ENCODE measurements around the gene DAB2IP. TPM values are rescaled to one million over a fixed set of nuclear protein-coding genes. Genes with fewer than 3 reads are reported as not detected.

DAB2IP gene
- total and polyA plus RNA-seq, 2 of the 4 experiments (the other 2 are of a cell fraction) = 5.6 to 17.2 TPM

DNA sequence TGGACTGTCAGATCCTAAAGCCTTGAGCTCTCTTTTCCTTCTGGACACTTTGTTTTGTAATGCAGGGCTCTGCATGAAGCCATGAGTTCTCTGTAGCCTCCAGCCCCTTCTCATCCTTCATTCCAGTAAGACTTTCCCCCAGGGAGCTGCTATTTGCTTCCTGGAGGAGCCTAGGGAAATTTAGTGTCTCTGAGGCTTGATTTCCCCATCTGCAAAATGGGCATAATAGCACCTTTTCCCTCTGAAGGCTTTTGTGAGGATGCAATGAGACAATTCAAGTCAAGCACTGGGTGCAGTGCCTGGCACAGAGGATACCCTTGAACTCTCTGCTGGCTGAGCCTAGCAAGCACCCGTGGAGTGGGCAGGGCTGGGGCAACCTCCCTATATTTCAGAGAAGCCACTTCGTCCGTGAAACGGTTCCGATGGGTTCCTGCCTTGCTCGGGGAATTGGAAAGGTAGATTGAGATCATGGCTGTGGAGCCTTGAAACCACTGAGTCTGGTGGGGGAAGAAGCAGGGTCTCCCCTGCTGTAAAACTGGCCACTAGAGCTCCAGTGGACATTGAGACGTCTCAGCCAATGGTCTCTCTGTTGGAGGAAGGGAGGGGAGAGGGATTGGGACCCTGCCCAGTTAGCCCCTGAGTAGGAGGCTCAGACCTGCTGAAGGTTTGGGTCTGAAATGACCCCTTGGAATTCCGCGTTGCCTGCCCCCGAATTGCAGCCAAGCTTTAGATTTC lies 14.3 kb upstream of the DAB2IP start:
- H2AFZ ChIP-seq (replicated peaks; ENCODE audit: low read length, poor library complexity) = no peak overlapping the region
- dilution Hi-C loops (cut with HindIII; ENCODE audit: low sequenced_read_pairs, unreplicated experiment) = no loop called here
- no peak for ATAC-seq (ENCODE audit: low read depth)

More for the DNA sequence above, 14.3 kb upstream of the DAB2IP start:
- no peaks in the 10 kb centered on the region for H3K36me3 ChIP-seq (ENCODE audit: control insufficient read depth, insufficient read depth, low read length)
- no peak overlapping the region for H3K56ac ChIP-seq (ENCODE audit: extremely low read depth, insufficient read depth, low read length)
- no peak overlapping the region for H2BK5ac ChIP-seq (ENCODE audit: low read depth, low read length, poor library complexity, severe bottlenecking)
- H2AK5ac ChIP-seq (ENCODE audit: low read depth, low read length) = no peak overlapping the region
- H2BK120ac ChIP-seq (ENCODE audit: low read depth, low read length) = no peak overlapping the region
- H3K9ac ChIP-seq (ENCODE audit: low read depth, low read length) = no peak overlapping the region
- no peak overlapping the region for H3K4me3 ChIP-seq (ENCODE audit: insufficient read depth, low read depth, low read length)
- H3K18ac ChIP-seq (ENCODE audit: low read depth, low read length) = no peak overlapping the region
- no peaks in the 10 kb centered on the region for H3K9me1 ChIP-seq (ENCODE audit: insufficient read depth, low read length)
- H2BK20ac ChIP-seq (ENCODE audit: low read depth, low read length) = no peak overlapping the region
- no peak overlapping the region for H3K27ac ChIP-seq (ENCODE audit: insufficient read depth, low read length)
- H3K14ac ChIP-seq (replicated peaks; ENCODE audit: low read depth, low read length) = no peak overlapping the region
- peaks cover 16% of the 10 kb centered on the region for H4K20me1 ChIP-seq (ENCODE audit: insufficient read depth, low read length)
- in situ Hi-C loops (cut with MboI; ENCODE audit: low sequenced_read_pairs) = no loop called here
- intact Hi-C loops (cut with micrococcal nuclease) = no loop called here
- BruUV-seq (replicated peaks) = no TSS peak
- no peak overlapping the region for H3K4ac ChIP-seq (ENCODE audit: low read depth, low read length)
- no peaks in the 10 kb centered on the region for H3K9me3 ChIP-seq (ENCODE audit: control insufficient read depth, insufficient read depth, low read length)
- WGBS, 2 experiments (ENCODE audit: extremely low coverage in 2 of 2, insufficient read length in 1 of 2) = 88% methylated on average over 3 of the region's 10 CpGs; no CpG with 5 or more reads in 1 of the 2 experiments
- POLR2A ChIA-PET (ENCODE audit: unreplicated experiment) = no interaction called here
- CTCF ChIA-PET = no interaction called here
- no peak overlapping the region for H4K91ac ChIP-seq (ENCODE audit: insufficient read depth, low read depth, low read length)
- H3K4me1 ChIP-seq (ENCODE audit: control insufficient read depth, insufficient read depth, low read length) = peaks cover 11% of the 10 kb centered on the region; the same call in 1 of the 2 replicates
- no peak for DNase-seq
- peak overlapping the region; percentile 38 for H2AK9ac ChIP-seq (replicated peaks; ENCODE audit: low read depth, low read length, poor library complexity)
- no peak overlapping the region for H4K5ac ChIP-seq (ENCODE audit: low read depth, low read length)
- TF ChIP-seq CEBPB (IDR thresholded peaks at IDR 0.05; ENCODE audit: low read depth, low read length) = no peak
- no peak for TF ChIP-seq BHLHE40 (IDR thresholded peaks at IDR 0.05; ENCODE audit: low read depth, low read length)
- no peak for TF ChIP-seq RFX5 (IDR thresholded peaks at IDR 0.05; ENCODE audit: low read depth, low read length)
- TF ChIP-seq, protein P1, sequence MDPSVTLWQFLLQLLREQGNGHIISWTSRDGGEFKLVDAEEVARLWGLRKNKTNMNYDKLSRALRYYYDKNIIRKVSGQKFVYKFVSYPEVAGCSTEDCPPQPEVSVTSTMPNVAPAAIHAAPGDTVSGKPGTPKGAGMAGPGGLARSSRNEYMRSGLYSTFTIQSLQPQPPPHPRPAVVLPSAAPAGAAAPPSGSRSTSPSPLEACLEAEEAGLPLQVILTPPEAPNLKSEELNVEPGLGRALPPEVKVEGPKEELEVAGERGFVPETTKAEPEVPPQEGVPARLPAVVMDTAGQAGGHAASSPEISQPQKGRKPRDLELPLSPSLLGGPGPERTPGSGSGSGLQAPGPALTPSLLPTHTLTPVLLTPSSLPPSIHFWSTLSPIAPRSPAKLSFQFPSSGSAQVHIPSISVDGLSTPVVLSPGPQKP (IDR thresholded peaks at IDR 0.05; ENCODE audit: borderline replicate concordance, low read depth, low read length) = no peak
- no peak for TF ChIP-seq RAD21 (IDR thresholded peaks at IDR 0.05; ENCODE audit: low read length)
- TF ChIP-seq USF2 (IDR thresholded peaks at IDR 0.05; ENCODE audit: low read depth, low read length) = no peak
- TF ChIP-seq SMC3 (IDR thresholded peaks at IDR 0.05; ENCODE audit: low read depth, low read length) = no peak
- TF ChIP-seq RCOR1 (IDR thresholded peaks at IDR 0.05; ENCODE audit: insufficient replicate concordance, low read length) = no peak
- TF ChIP-seq POLR2A (IDR thresholded peaks at IDR 0.05; ENCODE audit: low read depth, low read length) = no peak
- TF ChIP-seq MAFK (IDR thresholded peaks at IDR 0.05; ENCODE audit: low read depth, low read length) = no peak
- TF ChIP-seq FOS (IDR thresholded peaks at IDR 0.05; ENCODE audit: low read depth, low read length) = no peak
- TF ChIP-seq MAZ (IDR thresholded peaks at IDR 0.05; ENCODE audit: borderline replicate concordance, low read depth, low read length) = no peak
- TF ChIP-seq, protein P2, sequence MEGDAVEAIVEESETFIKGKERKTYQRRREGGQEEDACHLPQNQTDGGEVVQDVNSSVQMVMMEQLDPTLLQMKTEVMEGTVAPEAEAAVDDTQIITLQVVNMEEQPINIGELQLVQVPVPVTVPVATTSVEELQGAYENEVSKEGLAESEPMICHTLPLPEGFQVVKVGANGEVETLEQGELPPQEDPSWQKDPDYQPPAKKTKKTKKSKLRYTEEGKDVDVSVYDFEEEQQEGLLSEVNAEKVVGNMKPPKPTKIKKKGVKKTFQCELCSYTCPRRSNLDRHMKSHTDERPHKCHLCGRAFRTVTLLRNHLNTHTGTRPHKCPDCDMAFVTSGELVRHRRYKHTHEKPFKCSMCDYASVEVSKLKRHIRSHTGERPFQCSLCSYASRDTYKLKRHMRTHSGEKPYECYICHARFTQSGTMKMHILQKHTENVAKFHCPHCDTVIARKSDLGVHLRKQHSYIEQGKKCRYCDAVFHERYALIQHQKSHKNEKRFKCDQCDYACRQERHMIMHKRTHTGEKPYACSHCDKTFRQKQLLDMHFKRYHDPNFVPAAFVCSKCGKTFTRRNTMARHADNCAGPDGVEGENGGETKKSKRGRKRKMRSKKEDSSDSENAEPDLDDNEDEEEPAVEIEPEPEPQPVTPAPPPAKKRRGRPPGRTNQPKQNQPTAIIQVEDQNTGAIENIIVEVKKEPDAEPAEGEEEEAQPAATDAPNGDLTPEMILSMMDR (conservative IDR thresholded peaks at IDR 0.05; ENCODE audit: low read depth, low read length) = no peak
- H3K27me3 ChIP-seq (ENCODE audit: control insufficient read depth, insufficient read depth, low read length) = no peaks in the 10 kb centered on the region
- no peak overlapping the region for H2BK15ac ChIP-seq (ENCODE audit: low read depth, low read length)
- no peak overlapping the region for H3K23ac ChIP-seq (ENCODE audit: low read depth, low read length)
- no peaks in the 10 kb centered on the region; a peak in 1 of 4 replicates for H3K79me1 ChIP-seq (ENCODE audit: low read depth in 1 of 2, low read length in 2 of 2)
- H3K4me2 ChIP-seq (ENCODE audit: low read depth, low read length) = no peak overlapping the region
- no peak overlapping the region for H4K8ac ChIP-seq (ENCODE audit: low read depth in 2 of 2, low read length in 2 of 2)
